Ovary (tissue), 3 donors: ENCODE results near the gene ZCCHC10.

Experiments
- CTCF ChIP-seq, 3 donors: fragments of 450-650 bp in 2 of 3; fragments of 200-600 bp in 1 of 3; IDR thresholded peaks; one replicate each; pipeline versions ENCODE4 v1.5.1 to v1.8.0; 2016 to 2022; ENCODE audit warnings: antibody characterized with exemption in 3 of 3, mild to moderate bottlenecking in 1 of 3
- EP300 ChIP-seq: sonication (generic); formaldehyde crosslinking; IDR thresholded peaks from one replicate; pipeline ENCODE4 v1.6.1; 2017; ENCODE audit warnings: antibody characterized with exemption
- POLR2A ChIP-seq: fragments of 450-650 bp; IDR thresholded peaks from one replicate; pipeline ENCODE4 v1.6.1; 2017; ENCODE audit warnings: antibody characterized with exemption, mild to moderate bottlenecking, moderate library complexity
- donor health status: DM: no; HTN: no; CAD: no.

GRCh38 chr5:133054697-133055471 lies 28.5 kb upstream of the ZCCHC10 start:
- no peak for TF ChIP-seq CTCF (IDR thresholded peaks at IDR 0.05)
- no peak for TF ChIP-seq POLR2A
- TF ChIP-seq EP300: no peak
